Neural progenitor cell (in vitro differentiated cells): ENCODE measurements around the gene RASD1. TPM values are rescaled to one million over a fixed set of nuclear protein-coding genes. Genes with fewer than 3 reads are reported as not detected.
"Not testable (repeated sequence)": the region's sequence is repeated elsewhere in the genome, so short reads cannot be mapped to it uniquely, and the experiment has no call there.

Experiments
- DNase-seq: peaks from one replicate; pipeline ENCODE4 v3.0.0-alpha.2; 2016; ENCODE audit warnings: low spot score
- H2AFZ ChIP-seq: fragments of 200-600 bp; sonication (generic); replicated peaks from 2 replicates; pipeline ENCODE4 v1.6.1; 2016; ENCODE audit warnings: antibody characterized with exemption
- H3F3A ChIP-seq: fragments of 200-600 bp; sonication (generic); 2 replicates; pipeline ENCODE4 v1.6.1; 2016; ENCODE audit warnings: antibody characterized with exemption, low read depth
- H3K27ac ChIP-seq: fragments of 200-600 bp; sonication (generic); 2 replicates; pipeline ENCODE4 v1.5.1; 2016; ENCODE audit warnings: mild to moderate bottlenecking
- H3K27me3 ChIP-seq: fragments of 200-600 bp; sonication (generic); 2 replicates; pipeline ENCODE4 v1.6.1; 2016; ENCODE audit warnings: mild to moderate bottlenecking, moderate library complexity
- H3K36me3 ChIP-seq: fragments of 200-600 bp; sonication (generic); 2 replicates; pipeline ENCODE4 v1.5.1; 2016
- H3K4me1 ChIP-seq: fragments of 200-600 bp; sonication (generic); 2 replicates; pipeline ENCODE4 v1.6.1; 2016; ENCODE audit warnings: mixed run types
- H3K4me2 ChIP-seq: fragments of 200-600 bp; sonication (generic); 2 replicates; pipeline ENCODE4 v1.6.1; 2016
- H3K4me3 ChIP-seq: fragments of 200-600 bp; sonication (generic); 2 replicates; pipeline ENCODE4 v1.5.1; 2016
- H3K79me2 ChIP-seq: fragments of 200-600 bp; sonication (generic); 2 replicates; pipeline ENCODE4 v1.6.1; 2016; ENCODE audit warnings: low read depth
- H3K9ac ChIP-seq: fragments of 200-600 bp; sonication (generic); 2 replicates; pipeline ENCODE4 v1.6.1; 2016
- H3K9me3 ChIP-seq: fragments of 200-600 bp; sonication (generic); 2 replicates; pipeline ENCODE4 v1.5.1; 2016; ENCODE audit warnings: low read depth
- H4K20me1 ChIP-seq: fragments of 200-600 bp; sonication (generic); 2 replicates; pipeline ENCODE4 v1.6.1; 2016; ENCODE audit warnings: low read depth
- H3K27ac Mint-ChIP-seq: 3 replicates; pipeline ENCODE4 v1.8.0; 2021; ENCODE audit warnings: mixed read lengths
- H3K27me3 Mint-ChIP-seq: 2 replicates; pipeline ENCODE4 v1.8.0; 2022; ENCODE audit warnings: low read depth, mild to moderate bottlenecking, inconsistent platforms, moderate library complexity, mixed read lengths; ENCODE audit not compliant: insufficient read depth
- H3K36me3 Mint-ChIP-seq: 3 replicates; pipeline ENCODE4 v1.8.0; 2021; ENCODE audit warnings: mixed read lengths
- H3K4me1 Mint-ChIP-seq: 3 replicates; pipeline ENCODE4 v1.8.0; 2021; ENCODE audit warnings: mixed read lengths
- H3K4me3 Mint-ChIP-seq: 3 replicates; pipeline ENCODE4 v1.8.0; 2021; ENCODE audit warnings: mild to moderate bottlenecking, moderate library complexity, mixed read lengths
- H3K9me3 Mint-ChIP-seq: 3 replicates; pipeline ENCODE4 v1.8.0; 2020; ENCODE audit warnings: mixed read lengths
- CTCF ChIP-seq: fragments of 200-600 bp; sonication (generic); IDR thresholded peaks from 2 replicates; pipeline ENCODE4 v1.5.1; 2017; ENCODE audit warnings: antibody characterized with exemption, mild to moderate bottlenecking
- EZH2 ChIP-seq: fragments of 200-600 bp; sonication (generic); IDR thresholded peaks from 2 replicates; pipeline ENCODE4 v1.6.1; 2017; ENCODE audit warnings: antibody characterized with exemption, mild to moderate bottlenecking, moderate library complexity
- EZH2phosphoT487 ChIP-seq: fragments of 200-600 bp; sonication (generic); IDR thresholded peaks from 2 replicates; pipeline ENCODE4 v1.6.1; 2017; ENCODE audit warnings: antibody characterized with exemption
- total RNA-seq: library from RNA; depleted of rRNA; stranded (reverse); fragments of >200 nt; gene quantifications from 2 replicates; pipeline ENCODE4 v1.2.3, GENCODE V29; 2015; ENCODE audit warnings: low replicate concordance

RASD1 gene
- total RNA-seq, 1 donor from 2014 or later: 0.88 TPM

GRCh38 chr17:17466511-17466910 is 29.7 kb downstream of the RASD1 start:
- H3K36me3 Mint-ChIP-seq: no peaks in the 10 kb centered on the region
- peaks cover 21% of the 10 kb centered on the region for H3K27me3 ChIP-seq
- H3K9ac ChIP-seq: no peak overlapping the region
- H3F3A ChIP-seq: peaks cover 12% of the 10 kb centered on the region
- no peaks in the 10 kb centered on the region for H3K9me3 Mint-ChIP-seq
- no peaks in the 10 kb centered on the region for H3K36me3 ChIP-seq
- no peak for DNase-seq
- H3K4me3 Mint-ChIP-seq: no peak overlapping the region
- peaks cover 11% of the 10 kb centered on the region for H3K4me1 Mint-ChIP-seq
- H3K27me3 Mint-ChIP-seq: peaks cover 18% of the 10 kb centered on the region
- H3K9me3 ChIP-seq: no peaks in the 10 kb centered on the region
- H3K4me1 ChIP-seq: peaks cover 19% of the 10 kb centered on the region
- H4K20me1 ChIP-seq: no peaks in the 10 kb centered on the region
- H3K4me3 ChIP-seq: no peak overlapping the region
- no peak overlapping the region for H3K27ac ChIP-seq
- no peak overlapping the region for H2AFZ ChIP-seq
- no peak overlapping the region for H3K27ac Mint-ChIP-seq
- H3K4me2 ChIP-seq: peak overlapping the region; percentile 49
- H3K79me2 ChIP-seq: no peaks in the 10 kb centered on the region
- no peak for TF ChIP-seq EZH2
- no peak for TF ChIP-seq CTCF
- TF ChIP-seq EZH2phosphoT487: no peak

- not testable (repeated sequence) for H3K27ac Mint-ChIP-seq, H4K20me1 ChIP-seq, H3K36me3 ChIP-seq, H3K27ac ChIP-seq, H3K36me3 Mint-ChIP-seq, H2AFZ ChIP-seq, H3K4me3 Mint-ChIP-seq, H3K9ac ChIP-seq, H3K9me3 Mint-ChIP-seq, H3K4me3 ChIP-seq, H3K9me3 ChIP-seq, H3K4me2 ChIP-seq, DNase-seq, H3K79me2 ChIP-seq
- Histone ChIP-seq H3F3A (peaks cover 12% of the 10 kb centered on the region), H3K27me3 (peaks cover 21% of the 10 kb centered on the region), H3K4me1 (peaks cover 19% of the 10 kb centered on the region)
- peaks cover 11% of the 10 kb centered on the region for H3K4me1 Mint-ChIP-seq
- H3K27me3 Mint-ChIP-seq: peaks cover 18% of the 10 kb centered on the region
Observed at GRCh38 chr17:17465878-17466277, 30.3 kb downstream of the RASD1 start.

- no peak overlapping the region for H3K27ac Mint-ChIP-seq
- TF ChIP-seq EZH2phosphoT487: no peak
- no peak for TF ChIP-seq EZH2
- no peak for TF ChIP-seq CTCF
- no peaks in the 10 kb centered on the region for H3K9me3 ChIP-seq
- peaks cover 12% of the 10 kb centered on the region for H3F3A ChIP-seq
- H2AFZ ChIP-seq: no peak overlapping the region
- peaks cover 11% of the 10 kb centered on the region for H3K4me1 Mint-ChIP-seq
- H3K36me3 Mint-ChIP-seq: peaks cover 4% of the 10 kb centered on the region
- H3K4me1 ChIP-seq: peaks cover 19% of the 10 kb centered on the region
- H3K9ac ChIP-seq: no peak overlapping the region
- DNase-seq: no peak
- H3K27me3 ChIP-seq: peaks cover 21% of the 10 kb centered on the region
- H3K4me3 Mint-ChIP-seq: no peak overlapping the region
- H3K4me2 ChIP-seq: no peak overlapping the region
- no peaks in the 10 kb centered on the region for H3K36me3 ChIP-seq
- no peak overlapping the region for H3K4me3 ChIP-seq
- H3K27me3 Mint-ChIP-seq: peaks cover 25% of the 10 kb centered on the region
- peaks cover 5% of the 10 kb centered on the region for H3K9me3 Mint-ChIP-seq
- no peaks in the 10 kb centered on the region for H4K20me1 ChIP-seq
- no peaks in the 10 kb centered on the region for H3K79me2 ChIP-seq
- no peak overlapping the region for H3K27ac ChIP-seq
Observed at GRCh38 chr17:17463821-17464220, 32.4 kb downstream of the RASD1 start.

- H3K27ac ChIP-seq: no peak overlapping the region
- peaks cover 4% of the 10 kb centered on the region for H3K36me3 Mint-ChIP-seq
Observed at GRCh38 chr17:17462048-17462824, 34.0 kb downstream of the RASD1 start.

More at GRCh38 chr17:17462048-17462824, 34.0 kb downstream of the RASD1 start:
- no peaks in the 10 kb centered on the region for H4K20me1 ChIP-seq
- H3K9ac ChIP-seq: no peak overlapping the region
- H3F3A ChIP-seq: peaks cover 9% of the 10 kb centered on the region
- H3K4me1 ChIP-seq: peaks cover 11% of the 10 kb centered on the region
- no peaks in the 10 kb centered on the region for H3K9me3 ChIP-seq
- no peak overlapping the region for H3K4me3 Mint-ChIP-seq
- H3K27me3 Mint-ChIP-seq: peaks cover 20% of the 10 kb centered on the region
- no peak for DNase-seq
- H3K27ac Mint-ChIP-seq: no peak overlapping the region
- no peak for TF ChIP-seq EZH2
- TF ChIP-seq CTCF: no peak
- no peak for TF ChIP-seq EZH2phosphoT487
- peaks cover 7% of the 10 kb centered on the region for H3K4me1 Mint-ChIP-seq
- H3K4me2 ChIP-seq: no peak overlapping the region
- no peak overlapping the region for H3K4me3 ChIP-seq
- no peaks in the 10 kb centered on the region for H3K79me2 ChIP-seq
- H2AFZ ChIP-seq: no peak overlapping the region
- peaks cover 21% of the 10 kb centered on the region for H3K27me3 ChIP-seq
- no peaks in the 10 kb centered on the region for H3K36me3 ChIP-seq
- peaks cover 5% of the 10 kb centered on the region for H3K9me3 Mint-ChIP-seq
